Measurements from ENCODE around the gene COPB1. TPM values are rescaled to one million over a fixed set of nuclear protein-coding genes. Genes with fewer than 3 reads are reported as not detected.

COPB1 gene
- total RNA-seq, 4 donors from 2014 or later, result 46.4 to 59.1 (median 52.4) TPM

DNA sequence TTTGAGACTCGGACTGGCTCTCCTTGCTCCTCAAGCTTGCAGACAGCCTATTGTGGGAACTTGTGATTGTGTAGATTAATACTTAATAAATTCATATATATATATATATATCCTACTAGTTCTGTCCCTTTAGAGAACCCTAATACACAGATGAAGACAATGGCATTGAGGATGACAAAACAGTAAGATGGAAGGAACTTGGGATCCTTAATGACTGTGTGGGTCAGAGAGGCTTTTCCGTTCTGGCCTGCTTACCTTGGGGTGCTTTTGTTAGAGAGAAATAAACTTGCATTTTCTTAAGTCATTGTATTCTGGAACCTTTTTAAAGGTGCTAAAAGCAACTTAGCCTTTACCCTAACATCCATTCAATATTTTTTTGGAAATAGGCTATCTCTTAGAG lies 91.0 kb downstream of the COPB1 start:
- Histone ChIP-seq H3K36me3 (no peaks in the 10 kb centered on the region), H3K27me3 (no peaks in the 10 kb centered on the region), H3K27ac (no peak overlapping the region), H3K4me3 (no peak overlapping the region), H3K9me3 (no peaks in the 10 kb centered on the region), H3K4me1 (peaks cover 3 to 5% of the 10 kb centered on the region in 2 donors)
- no peak for DNase-seq
- no peak for ATAC-seq
- no peak for TF ChIP-seq POLR2A (IDR thresholded peaks at IDR 0.05)
- TF ChIP-seq, protein P1, sequence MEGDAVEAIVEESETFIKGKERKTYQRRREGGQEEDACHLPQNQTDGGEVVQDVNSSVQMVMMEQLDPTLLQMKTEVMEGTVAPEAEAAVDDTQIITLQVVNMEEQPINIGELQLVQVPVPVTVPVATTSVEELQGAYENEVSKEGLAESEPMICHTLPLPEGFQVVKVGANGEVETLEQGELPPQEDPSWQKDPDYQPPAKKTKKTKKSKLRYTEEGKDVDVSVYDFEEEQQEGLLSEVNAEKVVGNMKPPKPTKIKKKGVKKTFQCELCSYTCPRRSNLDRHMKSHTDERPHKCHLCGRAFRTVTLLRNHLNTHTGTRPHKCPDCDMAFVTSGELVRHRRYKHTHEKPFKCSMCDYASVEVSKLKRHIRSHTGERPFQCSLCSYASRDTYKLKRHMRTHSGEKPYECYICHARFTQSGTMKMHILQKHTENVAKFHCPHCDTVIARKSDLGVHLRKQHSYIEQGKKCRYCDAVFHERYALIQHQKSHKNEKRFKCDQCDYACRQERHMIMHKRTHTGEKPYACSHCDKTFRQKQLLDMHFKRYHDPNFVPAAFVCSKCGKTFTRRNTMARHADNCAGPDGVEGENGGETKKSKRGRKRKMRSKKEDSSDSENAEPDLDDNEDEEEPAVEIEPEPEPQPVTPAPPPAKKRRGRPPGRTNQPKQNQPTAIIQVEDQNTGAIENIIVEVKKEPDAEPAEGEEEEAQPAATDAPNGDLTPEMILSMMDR (IDR thresholded peaks at IDR 0.05 in 4 of 5, conservative IDR thresholded peaks at IDR 0.05 in 1 of 5), result no peak
- intact Hi-C loops (cut with DNase I; ENCODE audit: low total_unique reads) (no loop called here), in situ Hi-C loops (cut with MboI; ENCODE audit: low sequenced_read_pairs in 4 of 4) (no loop called here)

Other genes starting within 250 kb of the COPB1 start
- 10 to 100 TPM; 52.8 to 81.9 (median 59.8) TPM for gene RRAS2, start 140.6 kb downstream of the COPB1 start, total RNA-seq
- gene PSMA1, start 20.6 kb upstream of the COPB1 start, total RNA-seq, result 100 to 1,000 TPM; 202 to 215 (median 206) TPM
- gene PDE3B, start 144.0 kb upstream of the COPB1 start, total RNA-seq, result 1 to 10 TPM in 2 of 4 donors, under 1 TPM in 2; 0.39 to 1.1 (median 0.76) TPM